HepG2 (cell line): ENCODE measurements around the gene SPATA33. TPM values are rescaled to one million over a fixed set of nuclear protein-coding genes. Genes with fewer than 3 reads are reported as not detected.

ENCODE experiments used
- CREB3 ChIP-seq: sonication (generic); formaldehyde crosslinking; IDR thresholded peaks from 2 replicates; pipeline ENCODE4 v1.5.0; 2020; ENCODE audit warnings: missing genetic modification reagents
- DZIP1 ChIP-seq: sonication (generic); formaldehyde crosslinking; IDR thresholded peaks from 2 replicates; pipeline ENCODE4 v1.5.0; 2020; ENCODE audit warnings: mild to moderate bottlenecking, missing genetic modification reagents
- GMEB2 ChIP-seq: IDR thresholded peaks from 2 replicates; pipeline ENCODE4 v1.6.1; 2016; ENCODE audit warnings: missing biosample characterization, missing genetic modification reagents, low read depth
- GTF3A ChIP-seq: sonication (generic); formaldehyde crosslinking; conservative IDR thresholded peaks from 2 replicates; pipeline ENCODE4 v1.4.0; 2020; ENCODE audit warnings: mild to moderate bottlenecking, missing genetic modification reagents
- MED8 ChIP-seq: sonication (generic); formaldehyde crosslinking; IDR thresholded peaks from 2 replicates; pipeline ENCODE4 v1.8.1; 2023; ENCODE audit warnings: mild to moderate bottlenecking, missing genetic modification reagents; ENCODE audit not compliant: insufficient replicate concordance
- MIXL1 ChIP-seq: IDR thresholded peaks from 2 replicates; pipeline ENCODE4 v1.6.1; 2016
- MXI1 ChIP-seq: IDR thresholded peaks from 3 replicates; pipeline ENCODE4 v1.6.1; 2012; ENCODE audit warnings: low read depth, low read length, inconsistent platforms, borderline replicate concordance
- MYNN ChIP-seq: sonication (generic); formaldehyde crosslinking; IDR thresholded peaks from 2 replicates; pipeline ENCODE4 v1.4.0; 2020; ENCODE audit warnings: mild to moderate bottlenecking, low read depth, missing genetic modification reagents
- RARG ChIP-seq: sonication (generic); formaldehyde crosslinking; IDR thresholded peaks from 2 replicates; pipeline ENCODE4 v1.4.0; 2020; ENCODE audit warnings: low read depth, mild to moderate bottlenecking, missing genetic modification reagents
- SUZ12 ChIP-seq: fragments of 150-350 bp; IDR thresholded peaks from 2 replicates; pipeline ENCODE4 v1.6.1; 2014; ENCODE audit warnings: low read depth, low read length
- TEAD3 ChIP-seq: optimal IDR thresholded peaks from 2 replicates; pipeline ENCODE3; 2016; ENCODE audit warnings: borderline replicate concordance
- ZNF251 ChIP-seq: sonication (generic); formaldehyde crosslinking; IDR thresholded peaks from 2 replicates; pipeline ENCODE4 v1.9.0; 2021; ENCODE audit warnings: mild to moderate bottlenecking, missing genetic modification reagents
- ZNF318 ChIP-seq: sonication (generic); formaldehyde crosslinking; IDR thresholded peaks from 2 replicates; pipeline ENCODE4 v1.4.0; 2020; ENCODE audit warnings: mild to moderate bottlenecking, missing genetic modification reagents
- ZNF337 ChIP-seq: sonication (generic); formaldehyde crosslinking; IDR thresholded peaks from 2 replicates; pipeline ENCODE4 v1.5.1; 2020; ENCODE audit warnings: missing genetic modification reagents, low read depth, mild to moderate bottlenecking, borderline replicate concordance
- polyA plus RNA-seq, 8 experiments: library from polyadenylated mRNA; depleted of rRNA in 3 of 8; stranded (reverse) in 7 of 8; unstranded in 1 of 8; fragments of >200 nt; fragmentation: Illumina TruSeq in 4 of 8; extraction: Trizol in 4 of 8; gene quantifications; 2 replicates each; pipeline versions ENCODE4 v1.2.1 to v1.2.3, GENCODE V29; 2011 to 2016; ENCODE audit warnings: low read depth in 4 of 8, missing spikeins in 1 of 8, mixed read lengths in 1 of 8; ENCODE audit not compliant: insufficient read depth in 1 of 8
- total RNA-seq, 5 experiments: library from RNA; depleted of rRNA; stranded (reverse); fragments of >200 nt; fragmentation: Illumina TruSeq; extraction: Trizol; gene quantifications; 2 replicates each; pipeline ENCODE4 v1.2.3, GENCODE V29; 2016; ENCODE audit warnings: low read depth in 1 of 5

Gene SPATA33
- total and polyA plus RNA-seq, 2 of the 13 experiments (the other 11 are each of a cell fraction or from before 2014, with no cell fraction given), result 5.7 to 11.0 TPM

- peak; percentile 94; the same call in 1 of the 2 replicates for TF ChIP-seq RARG
- TF ChIP-seq TEAD3 (CRISPR knock-in tag), result peak; percentile 96
- 0 out of 2 replicates have a peak, but pooled peaks have one; percentile 11 for TF ChIP-seq GMEB2 (CRISPR knock-in tag)
- TF ChIP-seq MYNN (CRISPR knock-in tag), result no peak
- no peak for TF ChIP-seq ZNF251 (CRISPR knock-in tag)
- TF ChIP-seq SUZ12, result no peak
- peak; percentile 91; the same call in 1 of the 2 replicates for TF ChIP-seq DZIP1 (CRISPR knock-in tag)
- TF ChIP-seq GTF3A (CRISPR knock-in tag), result peak; percentile 96
- TF ChIP-seq MED8, result peak; percentile 88
- TF ChIP-seq ZNF318 (CRISPR knock-in tag), result peak; percentile 94
- TF ChIP-seq CREB3 (CRISPR knock-in tag), result peak; percentile 97
- peak; percentile 99 for TF ChIP-seq MXI1
- TF ChIP-seq ZNF337 (CRISPR knock-in tag), result peak; percentile 99
- TF ChIP-seq MIXL1, result peak; percentile 97
These were observed 29.7 kb downstream of the SPATA33 start (continued) for GRCh38 chr16:89687092-89687940.
